SK-N-SH (cell line): ENCODE measurements around the gene PYCR2.

Experiments
- CTCF ChIP-seq: fragments of 200-600 bp; sonication (generic); IDR thresholded peaks from 2 replicates; pipeline ENCODE4 v1.6.1; 2017; ENCODE audit warnings: antibody characterized with exemption, mild to moderate bottlenecking, moderate library complexity
- FOXM1 ChIP-seq: IDR thresholded peaks from 2 replicates; pipeline ENCODE4 v1.4.0; 2012; ENCODE audit warnings: low read depth, mild to moderate bottlenecking
- GABPA ChIP-seq: IDR thresholded peaks from 2 replicates; pipeline ENCODE4 v1.4.0; 2012; ENCODE audit warnings: low read depth, mild to moderate bottlenecking
- JUND ChIP-seq: IDR thresholded peaks from 2 replicates; pipeline ENCODE4 v1.4.0; 2012
- TEAD4 ChIP-seq: IDR thresholded peaks from 2 replicates; pipeline ENCODE4 v1.4.0; 2012; ENCODE audit warnings: mild to moderate bottlenecking, borderline replicate concordance; ENCODE audit not compliant: insufficient read depth

- TF ChIP-seq FOXM1 (no peak), JUND (no peak), GABPA (no peak), TEAD4 (no peak), CTCF (no peak)
Measured at GRCh38 chr1:225890346-225891228, 33.5 kb downstream of the PYCR2 start.
